Measurements from ENCODE around the gene USHBP1. TPM values are rescaled to one million over a fixed set of nuclear protein-coding genes. Genes with fewer than 3 reads are reported as not detected.

Gene USHBP1
- total and polyA plus RNA-seq, 10 of the 15 experiments (the other 5 are each of a cell fraction or from before 2014, with no cell fraction given), result 0.05 to 0.96 (median 0.22) TPM; not detected in 2

- TF ChIP-seq ZNF592 (IDR thresholded peaks at IDR 0.05), result no peak
- TF ChIP-seq NBN (IDR thresholded peaks at IDR 0.05), result peak; percentile 21; the same call in 1 of the 2 replicates
- TF ChIP-seq HDAC2 (IDR thresholded peaks at IDR 0.05), result 0 out of 2 replicates have a peak, but pooled peaks have one; percentile 65
- no peak for TF ChIP-seq STAT1 (conservative IDR thresholded peaks at IDR 0.05)
- TF ChIP-seq ZNF207 (IDR thresholded peaks at IDR 0.05; ENCODE audit: borderline replicate concordance), result peak; percentile 73; the same call in 1 of the 2 replicates
- TF ChIP-seq PKNOX1 (IDR thresholded peaks at IDR 0.05), result peak; percentile 76; the same call in 1 of the 2 replicates
- peak; percentile 70 for TF ChIP-seq NR2C1 (IDR thresholded peaks at IDR 0.05)
- TF ChIP-seq POU2F2 (IDR thresholded peaks at IDR 0.05; ENCODE audit: borderline replicate concordance, low read depth, low read length), result peak; percentile 53
- TF ChIP-seq SP1 (IDR thresholded peaks at IDR 0.05; ENCODE audit: low read depth, low read length), result peak; percentile 99
- TF ChIP-seq RFX5 (IDR thresholded peaks at IDR 0.05; ENCODE audit: low read depth, low read length), result peak; percentile 87
- TF ChIP-seq ZZZ3 (IDR thresholded peaks at IDR 0.05; ENCODE audit: control insufficient read depth, insufficient read length, low read depth), result no peak
- TF ChIP-seq SIX5 (IDR thresholded peaks at IDR 0.05; ENCODE audit: low read depth, low read length, severe bottlenecking), result peak; percentile 95
- peak; percentile 62; the same call in 1 of the 2 replicates for TF ChIP-seq TARDBP (IDR thresholded peaks at IDR 0.05; ENCODE audit: borderline replicate concordance)
- TF ChIP-seq HCFC1 (IDR thresholded peaks at IDR 0.05; ENCODE audit: low read length), result peak; percentile 96
- TF ChIP-seq ZBTB40 (IDR thresholded peaks at IDR 0.05; ENCODE audit: borderline replicate concordance), result peak; percentile 94
- peak; percentile 93 for TF ChIP-seq NFYA (IDR thresholded peaks at IDR 0.05; ENCODE audit: borderline replicate concordance, low read depth, low read length)
- peak; percentile 24; the same call in 1 of the 2 replicates for TF ChIP-seq TBL1XR1 (IDR thresholded peaks at IDR 0.05; ENCODE audit: low read depth, low read length)
- no peak for TF ChIP-seq BCLAF1 (IDR thresholded peaks at IDR 0.05)
These were observed 2.6 kb upstream of the USHBP1 start, which contains the start of gene BABAM1 (continued) for GRCh38 chr19:17266975-17267788.

Data from GM12878 (cell line).